Rectal smooth muscle tissue (tissue), 1 donor: ENCODE results near the gene AHDC1.
A peak's percentile ranks its signal among the peaks of the same experiment; 100 is the strongest.

Experiments
- H3K27ac ChIP-seq: one replicate; pipeline ENCODE4 v1.7.0; 2013; ENCODE audit warnings: low read depth, low read length, inconsistent platforms
- H3K27me3 ChIP-seq: one replicate; pipeline ENCODE4 v1.7.0; 2013; ENCODE audit warnings: low read length; ENCODE audit not compliant: control insufficient read depth, insufficient read depth
- H3K36me3 ChIP-seq: one replicate; pipeline ENCODE4 v1.7.0; 2013; ENCODE audit warnings: low read length; ENCODE audit not compliant: control insufficient read depth, insufficient read depth
- H3K4me1 ChIP-seq: one replicate; pipeline ENCODE4 v1.7.0; 2013; ENCODE audit warnings: low read length; ENCODE audit not compliant: control insufficient read depth, insufficient read depth
- H3K4me3 ChIP-seq: one replicate; pipeline ENCODE4 v1.7.0; 2013; ENCODE audit warnings: low read length
- H3K9ac ChIP-seq: one replicate; pipeline ENCODE4 v1.7.0; 2013; ENCODE audit warnings: low read length

The AHDC1 gene

GRCh38 chr1:27572019-27572678, 31.8 kb downstream of the AHDC1 start:
- no peaks in the 10 kb centered on the region for H3K36me3 ChIP-seq
- H3K9ac ChIP-seq, result no peak overlapping the region
- H3K27ac ChIP-seq, result peak overlapping the region; percentile 84
- H3K27me3 ChIP-seq, result no peaks in the 10 kb centered on the region
- H3K4me3 ChIP-seq, result peak overlapping the region; percentile 41
- peaks cover 70% of the 10 kb centered on the region for H3K4me1 ChIP-seq

GRCh38 chr1:27571439-27572018, 32.4 kb downstream of the AHDC1 start:
- Histone ChIP-seq H3K4me1 (peaks cover 74% of the 10 kb centered on the region), H3K9ac (no peak overlapping the region), H3K36me3 (no peaks in the 10 kb centered on the region), H3K4me3 (no peak overlapping the region), H3K27me3 (no peaks in the 10 kb centered on the region), H3K27ac (peak overlapping the region; percentile 84)

- H3K27ac ChIP-seq, result peak overlapping the region; percentile 84
- peaks cover 75% of the 10 kb centered on the region for H3K4me1 ChIP-seq
- no peak overlapping the region for H3K4me3 ChIP-seq
- H3K36me3 ChIP-seq, result no peaks in the 10 kb centered on the region
- H3K27me3 ChIP-seq, result no peaks in the 10 kb centered on the region
- no peak overlapping the region for H3K9ac ChIP-seq
These were observed 33.2 kb downstream of the AHDC1 start for GRCh38 chr1:27570784-27571183.

- H3K9ac ChIP-seq, result no peak overlapping the region
- H3K4me1 ChIP-seq, result peaks cover 80% of the 10 kb centered on the region
- H3K4me3 ChIP-seq, result no peak overlapping the region
- H3K36me3 ChIP-seq, result no peaks in the 10 kb centered on the region
- H3K27me3 ChIP-seq, result no peaks in the 10 kb centered on the region
- peak overlapping the region; percentile 84 for H3K27ac ChIP-seq
These were observed 33.6 kb downstream of the AHDC1 start for GRCh38 chr1:27570356-27570755.

- Histone ChIP-seq H3K4me3 (no peak overlapping the region), H3K27me3 (no peaks in the 10 kb centered on the region), H3K4me1 (peaks cover 84% of the 10 kb centered on the region), H3K9ac (no peak overlapping the region), H3K36me3 (no peaks in the 10 kb centered on the region), H3K27ac (peak overlapping the region; percentile 84)
These were observed 34.2 kb downstream of the AHDC1 start for GRCh38 chr1:27569506-27570291.

- Histone ChIP-seq H3K27ac (peak overlapping the region; percentile 84), H3K27me3 (no peaks in the 10 kb centered on the region), H3K36me3 (no peaks in the 10 kb centered on the region), H3K9ac (no peak overlapping the region), H3K4me1 (peaks cover 84% of the 10 kb centered on the region), H3K4me3 (no peak overlapping the region)
These were observed 34.9 kb downstream of the AHDC1 start for GRCh38 chr1:27569088-27569460.

GRCh38 chr1:27568300-27569087, 35.5 kb downstream of the AHDC1 start:
- H3K36me3 ChIP-seq, result no peaks in the 10 kb centered on the region
- peaks cover 84% of the 10 kb centered on the region for H3K4me1 ChIP-seq
- no peak overlapping the region for H3K9ac ChIP-seq
- peak overlapping the region; percentile 84 for H3K27ac ChIP-seq
- no peaks in the 10 kb centered on the region for H3K27me3 ChIP-seq
- H3K4me3 ChIP-seq, result peak overlapping the region; percentile 55

GRCh38 chr1:27567971-27568299, 36.0 kb downstream of the AHDC1 start:
- Histone ChIP-seq H3K36me3 (no peaks in the 10 kb centered on the region), H3K9ac (no peak overlapping the region), H3K4me1 (peaks cover 83% of the 10 kb centered on the region), H3K27ac (peak overlapping the region; percentile 84), H3K4me3 (peak overlapping the region; percentile 55), H3K27me3 (no peaks in the 10 kb centered on the region)

- H3K4me1 ChIP-seq, result peaks cover 83% of the 10 kb centered on the region
- peak overlapping the region; percentile 50 for H3K9ac ChIP-seq
- H3K27ac ChIP-seq, result peak overlapping the region; percentile 84
- peak overlapping the region; percentile 55 for H3K4me3 ChIP-seq
- H3K36me3 ChIP-seq, result no peaks in the 10 kb centered on the region
- no peaks in the 10 kb centered on the region for H3K27me3 ChIP-seq
These were observed 36.8 kb downstream of the AHDC1 start for GRCh38 chr1:27567146-27567526.

- H3K4me3 ChIP-seq, result no peak overlapping the region
- no peaks in the 10 kb centered on the region for H3K36me3 ChIP-seq
- peaks cover 83% of the 10 kb centered on the region for H3K4me1 ChIP-seq
- peak overlapping the region; percentile 84 for H3K27ac ChIP-seq
- H3K9ac ChIP-seq, result no peak overlapping the region
- no peaks in the 10 kb centered on the region for H3K27me3 ChIP-seq
These were observed 37.3 kb downstream of the AHDC1 start for GRCh38 chr1:27566462-27567145.

- Histone ChIP-seq H3K4me1 (peaks cover 90% of the 10 kb centered on the region), H3K27me3 (no peaks in the 10 kb centered on the region), H3K9ac (no peak overlapping the region), H3K4me3 (peak overlapping the region; percentile 30), H3K27ac (peak overlapping the region; percentile 72), H3K36me3 (no peaks in the 10 kb centered on the region)
These were observed 39.0 kb downstream of the AHDC1 start for GRCh38 chr1:27564710-27565649.
